H9 (cell line): ENCODE measurements around the gene TK1. TPM values are rescaled to one million over a fixed set of nuclear protein-coding genes. Genes with fewer than 3 reads are reported as not detected.

Source experiments
- DNase-seq: peaks from one replicate; pipeline ENCODE4 v3.0.0-alpha.2; 2017
- H2AFZ ChIP-seq: one replicate; pipeline ENCODE4 v1.6.1; 2013; ENCODE audit warnings: mild to moderate bottlenecking, low read length, control low read depth, moderate library complexity
- H2AK5ac ChIP-seq: 2 replicates; pipeline ENCODE4 v1.6.1; 2013; ENCODE audit warnings: low read length, control low read depth, mixed read lengths; ENCODE audit not compliant: insufficient read length
- H2BK120ac ChIP-seq: one replicate; pipeline ENCODE4 v1.6.1; 2013; ENCODE audit warnings: low read depth, mild to moderate bottlenecking, low read length, control low read depth, inconsistent platforms; ENCODE audit not compliant: poor library complexity, severe bottlenecking
- H2BK12ac ChIP-seq: 2 replicates; pipeline ENCODE4 v1.6.1; 2013; ENCODE audit warnings: low read length, control low read depth, mixed read lengths, low read depth; ENCODE audit not compliant: insufficient read length
- H2BK15ac ChIP-seq: 2 replicates; pipeline ENCODE4 v1.6.1; 2013; ENCODE audit warnings: low read depth, low read length, control low read depth
- H2BK20ac ChIP-seq: one replicate; pipeline ENCODE4 v1.6.1; 2013; ENCODE audit warnings: low read depth, mild to moderate bottlenecking, low read length, control low read depth, inconsistent platforms; ENCODE audit not compliant: poor library complexity, severe bottlenecking
- H2BK5ac ChIP-seq: 2 replicates; pipeline ENCODE4 v1.6.1; 2013; ENCODE audit warnings: low read length, control low read depth, mixed read lengths; ENCODE audit not compliant: insufficient read length
- H3K14ac ChIP-seq: 2 replicates; pipeline ENCODE4 v1.6.1; 2013; ENCODE audit warnings: low read length, control low read depth; ENCODE audit not compliant: insufficient read depth
- H3K18ac ChIP-seq: 2 replicates; pipeline ENCODE4 v1.6.1; 2013; ENCODE audit warnings: low read depth, mild to moderate bottlenecking, mixed read lengths, low read length, control low read depth; ENCODE audit not compliant: insufficient read length
- H3K23ac ChIP-seq: 2 replicates; pipeline ENCODE4 v1.6.1; 2013; ENCODE audit warnings: low read length, control low read depth, mixed read lengths, low read depth; ENCODE audit not compliant: insufficient read length
- H3K23me2 ChIP-seq: 2 replicates; pipeline ENCODE4 v1.6.1; 2013; ENCODE audit warnings: low read depth, mild to moderate bottlenecking, mixed read lengths, low read length, control low read depth; ENCODE audit not compliant: insufficient read length, poor library complexity, severe bottlenecking
- H3K27ac ChIP-seq: 2 replicates; pipeline ENCODE4 v1.5.1; 2013; ENCODE audit warnings: low read length, control low read depth, mixed read lengths, low read depth; ENCODE audit not compliant: insufficient read length
- H3K27me3 ChIP-seq: 2 replicates; pipeline ENCODE4 v1.6.1; 2013; ENCODE audit warnings: low read length, control low read depth, inconsistent platforms; ENCODE audit not compliant: insufficient read depth
- H3K4ac ChIP-seq: 2 replicates; pipeline ENCODE4 v1.6.1; 2013; ENCODE audit warnings: low read depth, mild to moderate bottlenecking, control low read depth, inconsistent platforms, low read length, moderate library complexity
- H3K4me1 ChIP-seq: 2 replicates; pipeline ENCODE4 v1.6.1; 2013; ENCODE audit warnings: low read length, control low read depth, inconsistent platforms; ENCODE audit not compliant: insufficient read depth
- H3K4me2 ChIP-seq: 2 replicates; pipeline ENCODE4 v1.6.1; 2013; ENCODE audit warnings: low read length, control low read depth, mixed read lengths; ENCODE audit not compliant: insufficient read length, insufficient read depth
- H3K56ac ChIP-seq: 2 replicates; pipeline ENCODE4 v1.6.1; 2013; ENCODE audit warnings: low read depth, mild to moderate bottlenecking, mixed read lengths, low read length, control low read depth; ENCODE audit not compliant: insufficient read length
- H3K79me1 ChIP-seq: 2 replicates; pipeline ENCODE4 v1.6.1; 2013; ENCODE audit warnings: low read depth, mild to moderate bottlenecking, moderate library complexity, low read length, control low read depth, inconsistent platforms; ENCODE audit not compliant: insufficient read depth, poor library complexity, severe bottlenecking
- H3K79me2 ChIP-seq: 2 replicates; pipeline ENCODE4 v1.6.1; 2013; ENCODE audit warnings: low read length, control low read depth, inconsistent platforms; ENCODE audit not compliant: insufficient read depth
- H3K9ac ChIP-seq: 2 replicates; pipeline ENCODE4 v1.6.1; 2013; ENCODE audit warnings: low read length, control low read depth, mixed read lengths; ENCODE audit not compliant: insufficient read length; ENCODE audit errors: extremely low read depth
- H3K9me3 ChIP-seq: one replicate; pipeline ENCODE4 v1.6.1; 2013; ENCODE audit warnings: low read depth, low read length, inconsistent platforms; ENCODE audit not compliant: control insufficient read depth
- H3T11ph ChIP-seq: one replicate; pipeline ENCODE4 v1.6.1; 2013; ENCODE audit warnings: mild to moderate bottlenecking, low read length, control low read depth, inconsistent platforms
- H4K20me1 ChIP-seq: one replicate; pipeline ENCODE4 v1.6.1; 2013; ENCODE audit not compliant: control insufficient read depth, insufficient read length, insufficient read depth
- H4K5ac ChIP-seq: 2 replicates; pipeline ENCODE4 v1.6.1; 2013; ENCODE audit warnings: low read depth, mild to moderate bottlenecking, mixed read lengths, low read length, control low read depth; ENCODE audit not compliant: insufficient read length
- H4K8ac ChIP-seq: replicated peaks from 2 replicates; pipeline ENCODE4 v1.6.1; 2013; ENCODE audit warnings: low read length, control low read depth, mixed read lengths, low read depth; ENCODE audit not compliant: insufficient read length
- H4K91ac ChIP-seq: 2 replicates; pipeline ENCODE4 v1.6.1; 2013; ENCODE audit warnings: low read depth, mild to moderate bottlenecking, moderate library complexity, mixed read lengths, low read length, control low read depth; ENCODE audit not compliant: insufficient read length
- H3K27ac Mint-ChIP-seq, 3 experiments: 2 replicates in 2 of 3; 3 replicates in 1 of 3; pipeline ENCODE4 v1.8.0; 2020 to 2021; ENCODE audit warnings: mixed read lengths in 3 of 3, mild to moderate bottlenecking in 1 of 3, moderate library complexity in 1 of 3
- H3K27me3 Mint-ChIP-seq: 2 replicates; pipeline ENCODE4 v1.8.0; 2021; ENCODE audit warnings: low read depth, mild to moderate bottlenecking, moderate library complexity, mixed read lengths
- H3K36me3 Mint-ChIP-seq, 3 experiments: 2 replicates in 2 of 3; 3 replicates in 1 of 3; pipeline ENCODE4 v1.8.0; 2020 to 2021; ENCODE audit warnings: low read depth in 3 of 3, mixed read lengths in 3 of 3; ENCODE audit not compliant: insufficient read depth in 1 of 3
- H3K4me1 Mint-ChIP-seq, 2 experiments: 2 replicates each; pipeline ENCODE4 v1.8.0; 2020; ENCODE audit warnings: mixed read lengths in 2 of 2
- H3K4me3 Mint-ChIP-seq, 2 experiments: 2 replicates in 1 of 2; 3 replicates in 1 of 2; pipeline ENCODE4 v1.8.0; 2020 to 2021; ENCODE audit warnings: mild to moderate bottlenecking in 2 of 2, mixed read lengths in 2 of 2, moderate library complexity in 1 of 2
- H3K9me3 Mint-ChIP-seq, 2 experiments: 2 replicates in 1 of 2; 3 replicates in 1 of 2; pipeline ENCODE4 v1.8.0; 2020; ENCODE audit warnings: mild to moderate bottlenecking in 2 of 2, mixed read lengths in 2 of 2, moderate library complexity in 1 of 2
- WGBS: extraction: QIAGEN DNeasy Blood & Tissue Kit; methylation state at CpG from one replicate; pipeline ENCODE4 v1.1.7; 2013; ENCODE audit warnings: missing lambda C conversion rate, low lambda C conversion rate, mixed read lengths; ENCODE audit not compliant: insufficient read length; ENCODE audit errors: extremely low coverage; 5-methylcytosine and 5-hydroxymethylcytosine counted together
- total RNA-seq: library from RNA; stranded (reverse); gene quantifications from 2 replicates; pipeline ENCODE4 v1.2.1, GENCODE V29; 2021
- TF ChIP-seq, protein P1 (sequence below): fragments of 200-600 bp; sonication (generic); conservative IDR thresholded peaks from 3 replicates; pipeline ENCODE4 v1.8.0; 2021; ENCODE audit warnings: antibody characterized with exemption, mild to moderate bottlenecking

TK1 gene
- total RNA-seq, 1 experiment from 2014 or later, result 95.8 TPM

DNA sequence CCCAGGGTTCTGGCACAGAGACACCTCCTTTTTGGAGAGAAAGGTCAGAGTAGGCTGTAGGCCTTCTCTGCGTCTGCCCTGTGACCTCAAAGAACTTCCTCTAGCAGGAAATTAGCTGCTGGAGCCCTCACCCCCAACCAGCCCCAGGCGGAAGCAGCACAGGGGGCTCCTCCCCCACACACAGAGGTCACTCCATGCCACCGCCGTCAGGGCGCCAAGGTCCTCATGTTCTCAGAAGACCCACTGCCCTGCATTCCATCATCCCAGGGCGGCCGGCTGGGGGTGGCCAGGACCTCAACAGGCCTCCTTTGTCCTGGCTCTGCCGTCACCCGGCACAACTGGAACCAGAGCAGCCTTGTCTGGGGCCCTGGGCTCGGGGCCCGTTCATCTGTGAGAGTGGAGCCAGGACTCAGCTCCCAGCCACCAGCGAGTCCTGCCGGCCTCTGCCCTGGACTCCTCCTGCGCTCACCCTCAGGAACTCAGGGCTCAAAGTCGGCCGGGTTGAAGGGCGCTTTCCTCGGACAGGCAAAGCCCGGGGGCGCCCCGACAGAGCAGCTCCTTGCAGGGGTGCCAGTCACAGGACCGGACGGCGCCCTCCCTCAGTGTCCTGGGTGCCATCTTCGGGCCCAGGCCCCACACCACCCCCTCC is 59.5 kb downstream of the TK1 start:
- Histone ChIP-seq H3K27me3 (no peaks in the 10 kb centered on the region; the same call in 1 of the 2 replicates), H4K91ac (no peak overlapping the region), H2BK20ac (no peak overlapping the region), H3K18ac (peak overlapping the region; percentile 32), H2BK15ac (no peak overlapping the region), H2BK5ac (no peak overlapping the region), H3K4me2 (peak overlapping the region; percentile 64), H4K5ac (no peak overlapping the region), H2BK120ac (no peak overlapping the region), H3K27ac (no peak overlapping the region), H3K14ac (no peak overlapping the region; the same call in 1 of the 2 replicates), H4K20me1 (no peaks in the 10 kb centered on the region), H3K23me2 (peaks cover 19% of the 10 kb centered on the region), H3K79me1 (no peaks in the 10 kb centered on the region), H2AFZ (no peak overlapping the region), H2BK12ac (no peak overlapping the region), H3K4ac (no peak overlapping the region), H2AK5ac (no peak overlapping the region), H3K9ac (no peak overlapping the region), H3K79me2 (no peaks in the 10 kb centered on the region; the same call in 1 of the 2 replicates), H3K9me3 (no peaks in the 10 kb centered on the region), H3K4me1 (peaks cover 10% of the 10 kb centered on the region; the same call in 1 of the 2 replicates), H3K23ac (no peak overlapping the region), H4K8ac (no peak overlapping the region), H3T11ph (no peak overlapping the region), H3K56ac (no peak overlapping the region)
- peaks cover 24% of the 10 kb centered on the region in 2 experiments for H3K4me1 Mint-ChIP-seq
- no CpG with 5 or more reads among the region's 25 CpGs for WGBS
- peak overlapping the region; percentile 81 to 85 for H3K4me3 Mint-ChIP-seq
- peak; percentile 70 for DNase-seq
- TF ChIP-seq, protein P1, sequence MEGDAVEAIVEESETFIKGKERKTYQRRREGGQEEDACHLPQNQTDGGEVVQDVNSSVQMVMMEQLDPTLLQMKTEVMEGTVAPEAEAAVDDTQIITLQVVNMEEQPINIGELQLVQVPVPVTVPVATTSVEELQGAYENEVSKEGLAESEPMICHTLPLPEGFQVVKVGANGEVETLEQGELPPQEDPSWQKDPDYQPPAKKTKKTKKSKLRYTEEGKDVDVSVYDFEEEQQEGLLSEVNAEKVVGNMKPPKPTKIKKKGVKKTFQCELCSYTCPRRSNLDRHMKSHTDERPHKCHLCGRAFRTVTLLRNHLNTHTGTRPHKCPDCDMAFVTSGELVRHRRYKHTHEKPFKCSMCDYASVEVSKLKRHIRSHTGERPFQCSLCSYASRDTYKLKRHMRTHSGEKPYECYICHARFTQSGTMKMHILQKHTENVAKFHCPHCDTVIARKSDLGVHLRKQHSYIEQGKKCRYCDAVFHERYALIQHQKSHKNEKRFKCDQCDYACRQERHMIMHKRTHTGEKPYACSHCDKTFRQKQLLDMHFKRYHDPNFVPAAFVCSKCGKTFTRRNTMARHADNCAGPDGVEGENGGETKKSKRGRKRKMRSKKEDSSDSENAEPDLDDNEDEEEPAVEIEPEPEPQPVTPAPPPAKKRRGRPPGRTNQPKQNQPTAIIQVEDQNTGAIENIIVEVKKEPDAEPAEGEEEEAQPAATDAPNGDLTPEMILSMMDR, result no peak
- peaks cover 7 to 17% (median 15%) of the 10 kb centered on the region in 3 experiments for H3K36me3 Mint-ChIP-seq
- H3K9me3 Mint-ChIP-seq, result no peaks in the 10 kb centered on the region; a peak in 2 of 5 replicates
- peak overlapping the region in 1 of 3 experiments; percentile 82; a peak in 2 of 7 replicates for H3K27ac Mint-ChIP-seq
- peaks cover 4% of the 10 kb centered on the region for H3K27me3 Mint-ChIP-seq
